Hematopoietic multipotent progenitor cell treated with erythropoietin and hydrocortisone succinate and interleukin-3 and kit ligand, for 6 days (in vitro differentiated cells): ENCODE data around the gene EIF2AK2.
"Not testable (repeated sequence)": the region's sequence is repeated elsewhere in the genome, so short reads cannot be mapped to it uniquely, and the experiment has no call there.

Source experiments
- DNase-seq: peaks from one replicate; pipeline ENCODE4 v3.0.0-alpha.2; 2015

Gene EIF2AK2

GRCh38 chr2:37156857-37157714 lies at the start of gene EIF2AK2:
Gene EIF2AK2, minus strand, starts transcription at chr2:37156980. Its CDS starts 9,174 bp downstream, at chr2:37147806.
- peak; percentile 94 for DNase-seq

GRCh38 chr2:37205689-37206341 lies 49.0 kb upstream of the EIF2AK2 start:
- no peak for DNase-seq

GRCh38 chr2:37205071-37205661 lies 48.4 kb upstream of the EIF2AK2 start:
- not testable (repeated sequence) for DNase-seq

- no peak for DNase-seq
Observed at GRCh38 chr2:37203708-37204107, 46.9 kb upstream of the EIF2AK2 start.

- DNase-seq, result peak; percentile 64
Observed at GRCh38 chr2:37201766-37202165, 45.0 kb upstream of the EIF2AK2 start.

GRCh38 chr2:37201208-37201607 lies 44.4 kb upstream of the EIF2AK2 start:
- DNase-seq, result no peak

GRCh38 chr2:37198681-37199065 lies 41.9 kb upstream of the EIF2AK2 start:
- no peak for DNase-seq

GRCh38 chr2:37196320-37197195 lies 39.8 kb upstream of the EIF2AK2 start, which contains the start of gene CEBPZOS:
Gene CEBPZOS, plus strand, starts transcription at chr2:37196496. Its CDS starts 3,209 bp downstream, at chr2:37199705.
- peak; percentile 94 for DNase-seq

DNA sequence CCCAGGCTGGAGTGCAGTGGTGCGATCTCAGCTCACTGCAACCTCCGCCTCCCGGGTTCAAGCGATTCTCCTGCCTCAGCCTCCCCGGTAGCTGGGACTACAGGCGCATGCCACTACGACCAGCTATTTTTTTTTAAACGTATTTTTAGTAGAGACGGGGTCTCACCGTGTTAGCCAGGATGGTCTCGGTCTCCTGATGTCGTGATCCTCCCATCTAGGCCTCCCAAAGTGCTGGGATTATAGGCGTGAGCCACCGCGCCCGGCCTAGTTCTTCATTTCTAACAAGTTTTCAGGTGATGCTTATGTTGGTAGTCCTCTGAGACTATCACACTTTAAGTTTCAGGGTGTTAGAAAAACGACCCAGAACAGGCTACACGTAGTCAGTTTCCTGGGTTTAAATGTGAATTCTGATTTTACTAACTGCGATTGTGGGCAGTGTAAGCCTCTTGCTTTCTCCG lies 39.1 kb upstream of the EIF2AK2 start:
- not testable (repeated sequence) for DNase-seq

- DNase-seq, result no peak
Observed at GRCh38 chr2:37192551-37192950, 35.8 kb upstream of the EIF2AK2 start.

- DNase-seq, result no peak
Observed at GRCh38 chr2:37191747-37192146, 35.0 kb upstream of the EIF2AK2 start.

GRCh38 chr2:37191253-37191652 lies 34.5 kb upstream of the EIF2AK2 start:
- no peak for DNase-seq

- no peak for DNase-seq
Observed at GRCh38 chr2:37190290-37190689, 33.5 kb upstream of the EIF2AK2 start.

- no peak for DNase-seq
Observed at GRCh38 chr2:37189452-37190153, 32.8 kb upstream of the EIF2AK2 start.

DNA sequence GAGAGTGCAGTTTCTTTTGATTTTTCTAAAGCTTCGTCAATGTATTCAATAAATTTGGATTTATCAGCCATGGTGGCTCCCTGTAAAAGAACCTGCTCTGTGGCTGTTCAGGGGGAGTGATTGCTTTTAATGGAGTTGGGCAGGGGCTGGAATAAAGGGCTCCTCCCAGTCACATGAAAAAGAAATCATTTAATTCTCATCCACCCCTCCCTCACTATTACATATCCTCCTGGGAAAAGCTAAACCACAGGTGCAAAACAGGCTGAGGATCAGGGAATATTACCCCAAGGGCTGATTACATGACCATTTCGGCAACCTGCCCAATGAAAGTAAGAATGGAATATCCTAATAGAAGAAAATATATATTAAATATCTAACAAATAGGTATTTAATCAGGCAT lies 31.8 kb upstream of the EIF2AK2 start, which contains the start of gene SULT6B1:
SULT6B1 (minus strand) TSS at position 101 of the 400 bp plus-strand sequence; CDS start at position 71, 30 bp downstream.
- DNase-seq, result no peak

DNA sequence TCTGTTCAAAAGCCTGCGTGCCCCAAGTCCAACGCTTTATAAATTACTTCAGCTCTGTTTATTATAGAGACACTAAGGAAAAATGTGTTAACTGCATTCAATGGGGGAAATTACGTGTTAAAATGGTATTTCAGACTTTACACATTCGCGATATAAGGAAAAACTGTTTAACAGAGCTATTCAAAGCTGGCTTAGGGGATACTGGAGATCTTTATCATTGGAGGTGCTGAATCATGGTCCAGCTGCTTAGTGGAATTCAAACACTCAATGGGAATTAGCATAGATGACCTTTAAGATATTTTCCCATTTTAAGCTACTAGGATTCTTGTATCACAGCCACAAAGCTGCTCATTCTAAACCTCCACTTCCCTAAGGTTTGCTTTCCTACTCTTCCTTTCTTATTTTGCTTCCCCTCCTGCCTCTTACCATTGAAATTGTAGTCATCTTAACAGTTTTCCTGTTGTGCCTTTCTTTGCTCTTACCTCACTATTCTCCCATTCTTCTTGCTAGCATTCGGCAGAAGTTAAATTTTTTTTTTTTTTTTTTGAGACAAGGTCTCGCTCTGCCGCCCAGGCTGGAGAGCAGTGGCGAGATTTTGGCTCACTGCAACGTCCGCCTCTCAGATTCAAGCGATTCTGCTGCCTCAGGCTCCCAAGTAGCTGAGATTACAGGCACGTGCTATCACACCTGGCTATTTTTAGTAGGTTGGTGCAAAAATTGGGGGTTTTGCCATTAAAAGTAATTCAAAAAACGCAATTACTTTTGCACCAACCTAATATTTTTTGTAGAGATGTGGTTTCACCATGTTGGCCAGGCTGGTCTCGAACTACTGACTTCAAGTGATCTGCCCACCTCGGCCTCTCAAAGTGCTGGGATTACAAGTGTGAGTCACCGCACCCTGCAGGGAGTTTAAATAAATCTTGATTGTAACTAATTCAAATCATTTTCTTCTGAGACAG lies 25.2 kb upstream of the EIF2AK2 start:
- DNase-seq, result no peak

DNA sequence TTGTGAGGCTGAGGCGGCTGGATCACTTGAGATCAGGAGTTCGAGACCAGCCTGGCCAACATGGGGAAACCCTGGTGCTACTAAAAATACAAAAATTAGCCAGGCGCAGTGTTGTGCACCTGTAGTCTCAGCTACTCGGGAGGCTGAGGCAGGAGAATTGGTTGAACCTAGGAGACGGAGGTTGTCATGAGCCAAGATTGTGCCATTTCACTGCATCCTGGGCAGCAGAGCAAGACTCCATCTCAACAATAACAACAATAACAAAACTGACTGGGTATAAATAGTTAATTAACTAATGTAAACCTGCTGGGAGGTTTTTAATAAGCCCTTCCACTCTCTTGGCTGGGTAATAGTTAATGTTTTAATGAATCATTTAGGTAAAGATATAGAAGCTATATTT lies 23.9 kb upstream of the EIF2AK2 start:
- DNase-seq, result no peak

DNA sequence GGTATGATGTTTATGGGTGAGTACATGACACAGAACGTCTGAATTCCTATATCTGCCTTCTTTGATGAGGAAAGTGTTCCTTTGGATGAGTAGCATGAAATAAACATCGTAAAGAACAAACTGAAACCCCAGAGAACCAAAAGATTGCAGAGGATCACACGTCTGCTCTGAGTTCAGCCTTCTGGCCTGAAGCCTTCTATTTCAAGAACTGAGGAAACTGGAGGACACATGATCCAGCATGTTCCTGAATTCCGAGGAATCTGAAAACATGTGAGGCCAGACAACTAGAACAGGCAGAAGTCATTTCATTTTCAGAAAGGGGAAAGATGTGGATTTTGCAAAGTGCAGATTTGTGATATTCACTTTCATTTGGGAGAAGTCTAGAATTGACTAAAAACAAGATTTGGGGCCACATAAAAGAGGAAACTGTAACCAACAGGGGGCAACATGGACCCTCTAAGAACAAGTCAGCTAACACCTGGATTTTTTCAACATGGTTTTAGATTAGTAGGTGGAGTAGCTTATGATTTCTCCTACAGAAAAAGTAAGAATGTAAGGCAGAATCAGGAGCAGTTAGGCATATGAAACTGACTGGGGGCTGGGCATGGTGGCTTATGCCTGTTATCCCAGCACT lies 23.3 kb upstream of the EIF2AK2 start:
- DNase-seq, result no peak

DNA sequence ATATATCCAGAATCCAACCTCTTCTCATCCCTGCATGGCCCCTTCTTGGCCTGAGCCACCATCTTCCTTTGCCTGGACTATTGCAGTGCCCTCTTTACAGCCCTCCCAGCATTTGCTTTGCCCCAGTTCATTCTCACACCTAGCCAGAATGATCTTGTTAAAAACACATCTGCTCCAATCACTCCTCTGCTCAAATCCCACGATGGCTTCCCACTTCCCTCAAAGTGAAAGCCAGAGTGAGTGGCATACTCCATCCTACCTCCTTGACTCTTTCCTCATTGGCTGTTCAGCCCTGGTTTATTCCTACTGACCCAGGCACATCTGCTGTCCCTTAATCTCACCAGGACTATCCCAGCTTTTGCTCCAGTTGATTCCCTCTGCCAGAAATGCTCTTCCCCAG lies 17.0 kb upstream of the EIF2AK2 start:
- DNase-seq, result no peak

DNA sequence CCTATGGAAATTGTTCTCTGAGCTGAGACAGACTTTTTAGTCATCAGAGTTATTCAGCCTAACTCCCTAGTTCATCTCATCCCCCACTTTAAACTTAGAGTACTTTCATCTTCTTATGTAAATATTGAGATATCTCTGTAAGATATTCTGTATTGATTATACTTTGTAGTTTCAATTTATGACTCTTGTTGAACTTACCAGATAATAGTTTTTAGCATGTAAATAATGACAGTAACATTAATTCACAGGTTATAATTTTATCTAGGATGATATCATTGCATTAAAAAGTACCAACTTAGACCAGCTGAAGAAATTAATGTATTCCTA lies 14.8 kb upstream of the EIF2AK2 start:
- DNase-seq, result no peak
